ENCODE results near the gene PRSS50. TPM values are rescaled to one million over a fixed set of nuclear protein-coding genes. Genes with fewer than 3 reads are reported as not detected.

The PRSS50 gene
- total and polyA plus RNA-seq, 4 donors: 0.02 to 0.33 (median 0.25) TPM; not detected in 1

GRCh38 chr3:46706771-46707582 is 10.7 kb downstream of the PRSS50 start:
- Histone ChIP-seq H3K27me3 (ENCODE audit: control insufficient read depth in 4 of 4, insufficient read depth in 4 of 4, low read length in 3 of 4) (no peaks in the 10 kb centered on the region), H3K36me3 (ENCODE audit: control insufficient read depth in 4 of 4, insufficient read depth in 3 of 4, low read depth in 1 of 4, low read length in 3 of 4) (no peaks in the 10 kb centered on the region), H3K4me3 (ENCODE audit: low read depth in 1 of 3, low read length in 3 of 3) (no peak overlapping the region), H3K9ac (ENCODE audit: low read depth in 1 of 2, low read length in 2 of 2) (no peak overlapping the region), H3K27ac (ENCODE audit: low read depth in 1 of 2, low read length in 2 of 2) (no peak overlapping the region), H3K4me1 (ENCODE audit: control insufficient read depth in 4 of 4, insufficient read depth in 4 of 4, low read length in 3 of 4) (peaks cover 0 to 7% (median 3%) of the 10 kb centered on the region in 4 donors), H3K9me3 (ENCODE audit: control insufficient read depth in 4 of 4, low read length in 3 of 4) (no peaks in the 10 kb centered on the region)
- WGBS: 82% methylated on average over 13 of the region's 13 CpGs
- no peak for DNase-seq (ENCODE audit: low spot score)
- no peak for TF ChIP-seq ZBTB33 (IDR thresholded peaks at IDR 0.05)
- TF ChIP-seq RXRA (IDR thresholded peaks at IDR 0.05): no peak
- no peak for TF ChIP-seq HNF4G (IDR thresholded peaks at IDR 0.05)
- no peak for TF ChIP-seq FOXA1 (IDR thresholded peaks at IDR 0.05)
- TF ChIP-seq YY1 (IDR thresholded peaks at IDR 0.05): no peak
- TF ChIP-seq HNF4A (conservative IDR thresholded peaks at IDR 0.05): no peak
- TF ChIP-seq EGR1 (IDR thresholded peaks at IDR 0.05; ENCODE audit: low read depth in 2 of 2): no peak
- no peak for TF ChIP-seq CTCF (IDR thresholded peaks at IDR 0.05; ENCODE audit: low read depth, low read length, missing input control)
- TF ChIP-seq SP1 (IDR thresholded peaks at IDR 0.05): no peak
- TF ChIP-seq TAF1 (conservative IDR thresholded peaks at IDR 0.05): no peak
- no peak for TF ChIP-seq GABPA (IDR thresholded peaks at IDR 0.05 in 1 of 2, conservative IDR thresholded peaks at IDR 0.05 in 1 of 2)
- TF ChIP-seq, protein P1, sequence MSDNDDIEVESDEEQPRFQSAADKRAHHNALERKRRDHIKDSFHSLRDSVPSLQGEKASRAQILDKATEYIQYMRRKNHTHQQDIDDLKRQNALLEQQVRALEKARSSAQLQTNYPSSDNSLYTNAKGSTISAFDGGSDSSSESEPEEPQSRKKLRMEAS (IDR thresholded peaks at IDR 0.05): no peak
- TF ChIP-seq NR2F2 (IDR thresholded peaks at IDR 0.05): no peak
- TF ChIP-seq REST (IDR thresholded peaks at IDR 0.05): no peak
- no peak for TF ChIP-seq JUND (IDR thresholded peaks at IDR 0.05)
- TF ChIP-seq FOXA2 (IDR thresholded peaks at IDR 0.05): no peak
- no peak for TF ChIP-seq ATF3 (IDR thresholded peaks at IDR 0.05)

Measured in liver (tissue), 9 donors.